HUDEP-2 (cell line): ENCODE results near the gene FAM204A.
A peak's percentile ranks its signal among the peaks of the same experiment; 100 is the strongest.

ENCODE experiments used
- DNase-seq, 76 experiments: peaks; one replicate each; lab custom pipeline; 2025; ENCODE audit not compliant: unreplicated experiment in 76 of 76; lab: John Stamatoyannopoulos, UW

The FAM204A gene

GRCh38 chr10:118287076-118287806 lies 54.9 kb downstream of the FAM204A start:
- no peak for DNase-seq

GRCh38 chr10:118286051-118286838 lies 55.9 kb downstream of the FAM204A start:
- no peak for DNase-seq

DNA sequence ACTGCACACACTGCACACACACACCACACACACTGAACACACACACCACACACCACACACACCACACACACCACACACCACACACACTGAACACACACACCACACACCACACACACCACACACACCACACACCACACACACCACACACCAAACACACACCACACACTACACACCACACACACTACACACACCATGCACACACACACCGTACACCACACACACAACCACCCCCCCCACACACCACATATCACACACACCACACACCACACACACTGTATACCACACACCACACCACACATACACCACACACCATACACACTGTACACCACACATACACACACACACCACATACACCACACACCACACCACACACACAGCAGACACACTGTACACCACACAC lies 59.5 kb downstream of the FAM204A start:
- DNase-seq, result no peak

- DNase-seq, result no peak
Observed at GRCh38 chr10:118278649-118279048, 63.5 kb downstream of the FAM204A start.

DNA sequence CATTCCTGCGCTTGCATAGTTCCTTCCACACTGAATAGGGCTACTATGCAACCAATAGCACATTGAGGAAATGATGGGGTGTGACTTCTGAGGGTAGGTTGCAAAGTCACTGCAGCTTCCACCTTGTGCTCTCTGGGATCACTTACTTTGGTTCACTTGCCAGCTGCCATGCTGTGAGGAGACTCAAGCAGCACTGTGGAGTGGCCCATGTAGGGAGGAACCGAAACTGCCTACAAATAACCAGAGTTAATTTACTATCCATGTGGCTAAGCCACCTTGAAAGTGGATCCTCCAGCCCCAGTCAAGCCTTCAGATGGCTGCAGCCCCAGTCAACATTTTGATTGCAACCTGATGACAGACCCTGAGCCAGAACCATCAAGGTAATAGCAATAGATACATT lies 64.3 kb downstream of the FAM204A start:
- DNase-seq, result no peak

DNA sequence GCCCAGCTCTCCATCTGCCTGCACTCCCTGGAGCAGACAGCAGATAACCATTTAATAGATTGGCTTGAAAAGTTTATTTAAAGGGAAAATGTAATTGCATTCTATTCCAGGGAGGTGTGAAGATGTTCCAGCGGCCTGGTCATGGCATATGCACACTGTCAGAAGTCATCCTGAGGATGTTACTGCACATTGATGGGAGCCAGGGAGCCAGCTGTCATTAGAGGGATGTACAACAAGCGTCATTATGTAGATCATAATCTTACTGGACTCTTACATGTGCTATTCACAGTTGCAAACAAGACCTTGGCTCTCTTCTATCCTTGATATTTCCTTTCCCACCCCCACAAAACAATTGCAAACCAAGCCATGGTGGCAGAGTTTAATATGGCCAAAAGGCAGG lies 65.4 kb downstream of the FAM204A start:
- DNase-seq, result no peak

DNA sequence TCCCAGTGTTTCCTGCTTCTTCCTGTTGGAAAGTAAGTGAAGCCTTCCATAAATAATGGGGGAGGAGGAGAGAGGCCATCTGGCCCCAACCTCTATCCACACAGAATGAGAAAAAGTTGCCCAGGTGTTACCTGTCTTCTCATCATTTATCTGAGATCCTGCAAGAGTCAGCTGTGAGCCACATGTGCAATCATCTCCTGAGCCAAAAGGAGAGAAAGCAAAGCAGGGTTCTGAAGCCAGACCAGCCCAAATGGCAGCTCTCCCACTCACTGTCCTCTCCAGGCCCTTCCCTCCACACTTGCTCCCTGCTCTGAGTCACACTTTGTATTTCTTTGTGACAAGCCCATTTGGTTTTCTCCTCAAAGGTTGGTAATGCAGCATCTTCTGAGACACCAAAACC lies 65.9 kb downstream of the FAM204A start:
- no peak for DNase-seq

- no peak for DNase-seq
Observed at GRCh38 chr10:118273662-118274061, 68.5 kb downstream of the FAM204A start.

DNA sequence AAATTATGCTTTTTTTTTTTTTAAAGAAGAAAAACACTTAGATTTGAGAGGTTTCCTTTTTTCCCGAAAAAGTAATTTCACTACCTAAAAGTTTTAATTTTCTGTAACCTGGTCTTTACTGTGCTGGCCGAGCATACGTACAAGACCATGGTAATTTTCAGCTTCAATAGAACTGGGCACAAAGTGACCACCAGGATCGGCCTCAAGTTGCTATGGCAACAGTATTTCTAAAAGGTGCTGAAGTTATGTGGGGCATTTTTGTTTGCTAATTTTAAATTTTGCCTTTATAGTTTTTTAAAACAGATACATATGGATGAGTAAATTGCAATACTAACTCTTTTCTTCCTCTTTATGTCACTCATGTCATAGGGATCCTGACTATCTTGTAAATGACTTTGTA lies 69.4 kb downstream of the FAM204A start:
- no peak for DNase-seq

- DNase-seq, result no peak
Observed at GRCh38 chr10:118272149-118272721, 69.9 kb downstream of the FAM204A start.

- no peak for DNase-seq
Observed at GRCh38 chr10:118271671-118272070, 70.5 kb downstream of the FAM204A start.

DNA sequence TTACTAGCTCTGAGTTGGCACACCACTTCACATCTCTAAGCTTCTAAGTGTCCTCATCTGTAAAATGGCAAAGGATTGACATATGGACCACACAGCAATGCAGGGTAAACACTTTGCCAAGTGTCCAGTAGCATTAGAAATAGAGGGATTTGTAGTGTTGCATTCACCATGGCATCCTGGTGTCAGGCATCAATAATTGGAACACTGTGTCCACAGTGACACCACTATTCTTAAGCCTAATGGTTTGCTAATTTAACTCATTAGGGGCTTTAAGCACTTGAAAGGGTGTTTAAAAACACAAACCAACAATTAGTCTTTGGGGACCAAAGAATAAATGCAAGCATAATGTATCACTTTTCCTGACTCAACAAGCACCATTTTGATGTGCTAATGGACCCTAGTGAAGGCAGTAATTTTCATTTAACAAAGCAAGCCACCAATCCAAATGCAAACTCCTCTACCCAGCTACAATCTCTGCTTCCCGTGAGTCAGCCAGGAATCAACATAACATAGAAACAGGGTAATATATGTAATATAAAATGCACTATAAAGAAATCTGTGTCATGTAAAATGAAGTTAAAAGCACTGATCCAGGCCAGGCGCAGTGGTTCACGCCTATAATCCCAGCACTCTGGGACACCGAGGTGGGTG lies 75.9 kb downstream of the FAM204A start:
- DNase-seq, result no peak

GRCh38 chr10:118264838-118265470 lies 77.2 kb downstream of the FAM204A start:
- DNase-seq, result no peak

DNA sequence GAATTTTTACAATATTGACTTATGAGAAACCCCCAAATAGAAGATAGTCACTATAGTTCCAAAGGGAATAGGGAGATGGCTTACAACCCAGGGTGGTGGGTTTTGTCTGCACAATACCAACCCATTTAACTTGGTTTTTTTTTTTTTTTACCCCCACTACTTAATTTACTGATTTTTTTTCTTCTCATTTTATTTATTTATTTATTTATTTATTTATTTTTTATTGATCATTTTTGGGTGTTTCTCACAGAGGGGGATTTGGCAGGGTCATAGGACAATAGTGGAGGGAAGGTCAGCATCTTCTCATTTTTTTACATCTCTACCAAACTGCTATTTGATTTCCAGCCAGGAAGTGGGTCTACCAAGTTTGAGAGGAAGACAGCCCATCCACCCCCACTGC lies 77.9 kb downstream of the FAM204A start:
- DNase-seq, result no peak

DNA sequence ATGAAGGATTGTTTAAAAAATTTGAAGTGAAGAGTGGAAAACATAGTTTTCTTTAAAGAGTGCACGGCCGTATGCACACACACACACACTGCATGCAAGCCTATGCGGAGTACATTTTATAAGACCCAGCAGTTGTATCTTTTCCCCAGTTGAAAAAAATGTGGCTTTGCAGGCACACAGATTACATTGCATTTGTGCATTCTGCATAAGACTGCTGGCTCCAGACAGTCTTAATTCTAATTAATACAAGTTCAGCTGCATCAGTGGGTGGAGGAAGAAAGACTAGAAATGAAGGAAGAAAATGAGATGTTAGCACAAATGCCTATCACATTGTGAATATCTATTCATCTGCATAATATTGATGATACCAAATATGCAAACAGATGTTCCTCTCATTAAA lies 79.6 kb downstream of the FAM204A start:
- DNase-seq, result no peak

- peak in 49 of 76 experiments; percentile 3 to 62 (median 24) for DNase-seq
Observed at GRCh38 chr10:118259288-118259906, 82.7 kb downstream of the FAM204A start.

- DNase-seq, result no peak
Observed at GRCh38 chr10:118258285-118258684, 83.8 kb downstream of the FAM204A start.

DNA sequence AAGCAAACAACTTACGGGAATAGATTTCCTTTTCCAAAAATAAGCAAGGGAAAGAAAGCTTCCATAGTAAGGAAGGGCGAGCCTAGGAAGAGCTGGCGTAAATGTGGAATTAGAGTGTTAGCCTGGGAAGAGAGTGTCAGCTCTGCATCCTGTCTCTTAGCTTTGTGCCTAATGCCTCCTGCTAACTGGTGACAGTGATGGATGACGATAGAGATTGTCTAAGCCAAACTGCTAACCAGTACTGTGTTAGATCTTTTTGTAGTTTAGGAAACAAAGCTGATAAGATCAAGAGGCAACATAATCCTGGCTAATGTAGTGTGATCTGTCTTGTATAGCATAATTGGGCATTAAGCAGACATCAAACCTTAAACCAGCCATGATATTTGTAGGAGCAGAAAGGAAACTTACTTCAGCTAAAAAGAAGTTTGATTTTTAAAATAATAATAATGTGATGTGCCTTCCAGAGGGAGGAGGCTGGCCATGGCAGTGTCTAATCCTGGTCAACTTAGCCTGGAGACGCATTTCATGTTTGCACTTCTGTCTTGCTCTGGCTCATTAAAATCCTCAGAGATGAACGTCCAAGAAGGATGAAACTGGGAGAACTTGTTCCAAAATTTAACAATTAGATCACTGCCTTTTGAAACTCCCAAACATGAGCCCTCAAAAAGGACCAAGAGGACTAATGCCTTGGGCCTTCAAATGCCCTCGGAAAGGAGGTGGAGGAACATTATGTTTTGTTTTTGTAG lies 85.1 kb downstream of the FAM204A start:
- no peak for DNase-seq

DNA sequence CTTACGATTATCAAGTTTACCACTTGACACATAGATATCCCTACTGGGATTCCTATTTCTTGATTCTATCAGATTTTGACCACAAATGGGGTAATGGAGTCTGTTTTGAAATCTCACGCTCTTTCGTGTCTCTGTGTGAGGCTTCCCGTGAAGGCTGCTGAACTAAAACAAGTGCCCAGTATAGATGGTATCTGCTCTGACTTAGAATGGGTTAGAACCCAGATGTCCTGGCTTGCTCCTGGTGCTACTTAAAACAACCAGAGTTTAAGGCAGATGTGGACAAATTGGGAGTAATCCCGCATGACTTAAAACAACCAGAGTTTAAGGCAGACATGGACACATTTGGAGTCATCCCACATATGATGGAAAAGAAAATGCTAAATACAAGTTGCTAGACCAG lies 85.9 kb downstream of the FAM204A start:
- no peak for DNase-seq

GRCh38 chr10:118255355-118255754 lies 86.8 kb downstream of the FAM204A start:
- DNase-seq, result no peak
